ENCODE data around the gene PHLPP2.
"Not testable (repeated sequence)": the region's sequence is repeated elsewhere in the genome, so short reads cannot be mapped to it uniquely, and the experiment has no call there.

Gene PHLPP2

DNA sequence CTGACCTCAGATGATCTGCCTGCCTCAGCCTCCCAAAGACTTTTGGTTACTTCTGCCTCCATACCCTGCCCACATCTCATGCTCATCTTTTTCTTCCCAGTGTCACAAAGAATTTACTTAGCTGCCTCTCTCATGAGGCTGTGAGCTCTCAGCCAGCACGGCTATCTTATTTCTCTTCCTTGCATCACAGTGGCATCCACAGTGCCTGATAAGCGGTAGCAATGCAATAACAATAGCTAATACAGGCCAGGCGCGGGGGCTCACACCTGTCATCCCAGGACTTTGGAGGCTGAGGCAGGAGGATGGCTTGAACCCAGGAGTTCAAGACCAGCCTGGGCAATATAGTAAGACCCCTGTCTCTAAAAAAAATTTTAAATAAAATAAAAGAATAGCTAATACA, 114.1 kb downstream of the PHLPP2 start:
- no peak for DNase-seq
- Histone ChIP-seq H3K36me3 (ENCODE audit: control insufficient read depth, insufficient read depth, low read length) (no peaks in the 10 kb centered on the region), H3K27me3 (replicated peaks; ENCODE audit: control insufficient read depth, insufficient read depth, low read length, poor library complexity, severe bottlenecking) (no peaks in the 10 kb centered on the region), H3K4me1 (ENCODE audit: control insufficient read depth, insufficient read depth, low read length, poor library complexity, severe bottlenecking) (no peaks in the 10 kb centered on the region), H3K27ac (ENCODE audit: insufficient read depth, low read length, poor library complexity, severe bottlenecking) (no peak overlapping the region), H3K4me3 (ENCODE audit: insufficient read depth, low read depth, low read length, poor library complexity, severe bottlenecking) (no peak overlapping the region), H3K9me3 (ENCODE audit: control insufficient read depth, low read length) (no peaks in the 10 kb centered on the region)

DNA sequence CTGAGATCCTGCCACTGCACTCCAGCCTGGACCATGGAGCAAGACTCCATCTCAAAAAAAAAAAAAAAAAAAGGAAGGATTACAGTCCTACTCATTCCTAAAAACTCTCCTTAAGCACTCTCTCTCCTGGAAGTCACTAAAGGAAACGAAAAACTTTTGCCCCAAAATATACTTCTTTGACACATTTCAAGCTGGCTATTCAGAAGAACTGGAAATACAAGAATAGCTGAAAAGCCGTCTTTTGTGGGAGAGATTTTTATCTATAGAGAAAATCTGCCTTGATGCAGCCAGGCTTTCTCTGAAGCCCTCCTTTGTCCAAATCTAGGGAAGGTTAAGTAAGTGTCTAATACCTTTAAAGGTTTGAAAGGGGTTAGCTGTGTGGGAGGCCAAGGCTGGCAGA, 115.4 kb downstream of the PHLPP2 start:
- Histone ChIP-seq H3K27me3 (replicated peaks; ENCODE audit: control insufficient read depth, insufficient read depth, low read length, poor library complexity, severe bottlenecking) (no peaks in the 10 kb centered on the region), H3K27ac (ENCODE audit: insufficient read depth, low read length, poor library complexity, severe bottlenecking) (no peak overlapping the region), H3K9me3 (ENCODE audit: control insufficient read depth, low read length) (no peaks in the 10 kb centered on the region), H3K4me1 (ENCODE audit: control insufficient read depth, insufficient read depth, low read length, poor library complexity, severe bottlenecking) (no peaks in the 10 kb centered on the region), H3K36me3 (ENCODE audit: control insufficient read depth, insufficient read depth, low read length) (no peaks in the 10 kb centered on the region), H3K4me3 (ENCODE audit: insufficient read depth, low read depth, low read length, poor library complexity, severe bottlenecking) (no peak overlapping the region)
- no peak for DNase-seq

DNA sequence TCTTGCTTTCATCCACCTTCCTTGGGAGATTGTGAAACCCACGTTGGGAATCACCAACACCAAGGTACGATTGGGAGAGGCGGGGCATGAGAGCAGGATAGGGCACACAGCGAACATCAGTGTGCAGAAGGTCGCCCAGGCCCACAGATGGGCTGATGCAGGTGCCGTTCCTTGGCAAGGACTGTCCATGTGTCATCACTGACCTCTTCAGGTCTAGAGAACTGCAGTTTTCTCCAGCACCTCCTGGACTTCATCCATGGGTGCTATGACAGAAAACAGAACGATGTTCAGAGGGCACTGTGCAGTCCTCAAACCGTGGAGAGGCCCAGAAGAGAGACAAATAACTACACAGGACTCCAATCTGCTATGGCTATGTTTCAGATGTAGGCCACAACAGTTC, 123.7 kb downstream of the PHLPP2 start:
- Histone ChIP-seq H3K4me3 (ENCODE audit: insufficient read depth, low read depth, low read length, poor library complexity, severe bottlenecking) (no peak overlapping the region), H3K27ac (ENCODE audit: insufficient read depth, low read length, poor library complexity, severe bottlenecking) (no peak overlapping the region), H3K4me1 (ENCODE audit: control insufficient read depth, insufficient read depth, low read length, poor library complexity, severe bottlenecking) (no peaks in the 10 kb centered on the region), H3K36me3 (ENCODE audit: control insufficient read depth, insufficient read depth, low read length) (no peaks in the 10 kb centered on the region), H3K9me3 (ENCODE audit: control insufficient read depth, low read length) (no peaks in the 10 kb centered on the region), H3K27me3 (replicated peaks; ENCODE audit: control insufficient read depth, insufficient read depth, low read length, poor library complexity, severe bottlenecking) (no peaks in the 10 kb centered on the region)
- DNase-seq, result no peak

DNA sequence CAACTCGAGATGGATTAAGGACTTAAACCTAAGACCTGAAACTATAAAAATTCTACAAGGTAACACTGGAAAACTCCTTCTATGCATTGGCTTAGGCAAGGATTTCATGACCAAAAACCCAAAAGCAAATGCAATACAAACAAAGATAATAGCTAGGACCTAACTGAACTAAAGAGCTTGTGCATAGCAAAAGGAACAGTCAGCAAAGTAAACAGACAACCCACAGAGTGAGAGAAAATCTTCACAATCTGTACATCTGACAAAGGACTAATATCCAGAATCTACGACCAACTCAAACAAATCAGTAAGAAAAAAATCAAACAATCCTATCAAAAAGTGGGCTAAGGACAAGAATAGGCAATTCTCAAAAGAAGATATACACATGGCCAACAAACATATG, 126.1 kb downstream of the PHLPP2 start:
- H3K36me3 ChIP-seq (ENCODE audit: control insufficient read depth, insufficient read depth, low read length); H3K27me3 ChIP-seq (replicated peaks; ENCODE audit: control insufficient read depth, insufficient read depth, low read length, poor library complexity, severe bottlenecking); H3K27ac ChIP-seq (ENCODE audit: insufficient read depth, low read length, poor library complexity, severe bottlenecking); DNase-seq; H3K9me3 ChIP-seq (ENCODE audit: control insufficient read depth, low read length); H3K4me1 ChIP-seq (ENCODE audit: control insufficient read depth, insufficient read depth, low read length, poor library complexity, severe bottlenecking); H3K4me3 ChIP-seq (ENCODE audit: insufficient read depth, low read depth, low read length, poor library complexity, severe bottlenecking): not testable (repeated sequence)

DNA sequence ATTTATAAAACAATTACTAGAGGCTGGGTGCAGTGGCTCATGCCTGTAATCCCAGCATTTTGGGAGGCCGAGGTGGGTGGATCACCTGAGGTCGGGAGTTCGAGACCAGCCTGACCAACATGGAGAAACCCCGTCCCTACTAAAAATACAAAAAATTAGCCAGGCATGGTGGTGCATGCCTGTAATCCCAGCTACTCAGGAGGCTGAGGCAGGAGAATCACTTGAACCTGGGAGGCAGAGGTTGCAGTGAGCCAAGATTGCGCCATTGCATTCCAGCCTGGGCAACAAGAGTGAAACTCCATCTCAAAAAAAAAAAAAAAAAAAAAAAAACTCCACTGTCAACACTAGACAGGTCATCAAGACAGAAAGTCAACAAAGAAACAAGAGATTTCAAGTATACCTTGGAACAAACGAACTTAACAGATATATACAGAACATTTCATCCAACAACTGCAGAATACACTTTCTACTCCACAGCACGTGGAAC, 129.1 kb downstream of the PHLPP2 start:
- H3K9me3 ChIP-seq (ENCODE audit: control insufficient read depth, low read length); H3K27ac ChIP-seq (ENCODE audit: insufficient read depth, low read length, poor library complexity, severe bottlenecking); DNase-seq; H3K4me1 ChIP-seq (ENCODE audit: control insufficient read depth, insufficient read depth, low read length, poor library complexity, severe bottlenecking); H3K36me3 ChIP-seq (ENCODE audit: control insufficient read depth, insufficient read depth, low read length); H3K27me3 ChIP-seq (replicated peaks; ENCODE audit: control insufficient read depth, insufficient read depth, low read length, poor library complexity, severe bottlenecking); H3K4me3 ChIP-seq (ENCODE audit: insufficient read depth, low read depth, low read length, poor library complexity, severe bottlenecking): not testable (repeated sequence)

All from effector memory CD4-positive, alpha-beta T cell (primary cell).